Smooth muscle cell (in vitro differentiated cells): Measurements from ENCODE around the gene FIGNL1. TPM values are rescaled to one million over a fixed set of nuclear protein-coding genes. Genes with fewer than 3 reads are reported as not detected.

Experiments used
- DNase-seq: peaks from one replicate; lab custom pipeline; 2025; ENCODE audit not compliant: unreplicated experiment; lab: John Stamatoyannopoulos, UW
- H2AFZ ChIP-seq: fragments of 200-600 bp; sonication (generic); 2 replicates; pipeline ENCODE4 v1.6.0; 2016; ENCODE audit warnings: antibody characterized with exemption, low read depth, mild to moderate bottlenecking
- H3F3A ChIP-seq: fragments of 200-600 bp; sonication (generic); 2 replicates; pipeline ENCODE4 v1.6.0; 2017; ENCODE audit warnings: antibody characterized with exemption, low read depth
- H3K27ac ChIP-seq: fragments of 200-600 bp; sonication (generic); 2 replicates; pipeline ENCODE4 v1.5.1; 2016; ENCODE audit warnings: low read depth, mild to moderate bottlenecking
- H3K27me3 ChIP-seq: fragments of 200-600 bp; sonication (generic); 2 replicates; pipeline ENCODE4 v1.6.1; 2016; ENCODE audit warnings: low read depth, mild to moderate bottlenecking
- H3K36me3 ChIP-seq: fragments of 200-600 bp; sonication (generic); 2 replicates; pipeline ENCODE4 v1.5.1; 2016; ENCODE audit warnings: low read depth
- H3K4me1 ChIP-seq: fragments of 200-600 bp; sonication (generic); 2 replicates; pipeline ENCODE4 v1.5.1; 2016; ENCODE audit warnings: low read depth
- H3K4me2 ChIP-seq: fragments of 200-600 bp; sonication (generic); 2 replicates; pipeline ENCODE4 v1.6.0; 2016; ENCODE audit warnings: mild to moderate bottlenecking
- H3K4me3 ChIP-seq: fragments of 200-600 bp; sonication (generic); 2 replicates; pipeline ENCODE4 v1.5.1; 2016; ENCODE audit warnings: mild to moderate bottlenecking
- H3K79me2 ChIP-seq: fragments of 200-600 bp; sonication (generic); 2 replicates; pipeline ENCODE4 v1.6.0; 2016; ENCODE audit warnings: low read depth, mild to moderate bottlenecking
- H3K9ac ChIP-seq: fragments of 200-600 bp; sonication (generic); 2 replicates; pipeline ENCODE4 v1.6.0; 2016; ENCODE audit warnings: low read depth
- H3K9me3 ChIP-seq: fragments of 200-600 bp; sonication (generic); replicated peaks from 2 replicates; pipeline ENCODE4 v1.5.1; 2016; ENCODE audit warnings: low read depth
- H4K20me1 ChIP-seq: fragments of 200-600 bp; sonication (generic); 2 replicates; pipeline ENCODE4 v1.6.0; 2016; ENCODE audit warnings: low read depth
- CTCF ChIP-seq: fragments of 200-600 bp; sonication (generic); IDR thresholded peaks from 2 replicates; pipeline ENCODE4 v1.5.1; 2017; ENCODE audit warnings: borderline replicate concordance, mild to moderate bottlenecking, antibody characterized with exemption; ENCODE audit not compliant: insufficient read depth, poor library complexity, severe bottlenecking
- WGBS: methylation state at CpG from one replicate; pipeline ENCODE4 v1.1.7; 2016; ENCODE audit warnings: low lambda C conversion rate; 5-methylcytosine and 5-hydroxymethylcytosine counted together
- polyA plus RNA-seq: library from polyadenylated mRNA; unstranded; fragments of >200 nt; fragmentation: Nextera tagmentation; extraction: Ambion mirVana; gene quantifications from 2 replicates; pipeline ENCODE4 v1.2.1, GENCODE V29; 2016
- total RNA-seq: library from RNA; depleted of rRNA; stranded (reverse); fragments of >200 nt; gene quantifications from 2 replicates; pipeline ENCODE4 v1.2.3, GENCODE V29; 2014

Gene FIGNL1
- total and polyA plus RNA-seq, 2 experiments from 2014 or later, result 6.3 to 10.8 TPM

- H4K20me1 ChIP-seq, result no peaks in the 10 kb centered on the region
- no peaks in the 10 kb centered on the region for H3K27me3 ChIP-seq
- no peak overlapping the region for H3K9ac ChIP-seq
- no peak for DNase-seq
- no peak overlapping the region for H3K4me3 ChIP-seq
- peaks cover under 1% of the 10 kb centered on the region for H3K4me1 ChIP-seq
- H3F3A ChIP-seq, result no peaks in the 10 kb centered on the region
- H3K27ac ChIP-seq, result no peak overlapping the region
- WGBS, result 90% methylated on average over 2 of the region's 2 CpGs
- no peaks in the 10 kb centered on the region for H3K36me3 ChIP-seq
- no peak overlapping the region for H2AFZ ChIP-seq
- H3K4me2 ChIP-seq, result no peak overlapping the region
- H3K9me3 ChIP-seq, result no peaks in the 10 kb centered on the region
- H3K79me2 ChIP-seq, result no peaks in the 10 kb centered on the region
- no peak for TF ChIP-seq CTCF
Measured at GRCh38 chr7:50427518-50427917, 22.6 kb downstream of the FIGNL1 start.

- no peak overlapping the region for H3K4me2 ChIP-seq
- H4K20me1 ChIP-seq, result no peaks in the 10 kb centered on the region
- H3K36me3 ChIP-seq, result no peaks in the 10 kb centered on the region
- no peak overlapping the region for H3K27ac ChIP-seq
- WGBS, result 92% methylated on average over 5 of the region's 5 CpGs
- H3K9ac ChIP-seq, result no peak overlapping the region
- no peak overlapping the region for H2AFZ ChIP-seq
- no peaks in the 10 kb centered on the region for H3K79me2 ChIP-seq
- no peak overlapping the region for H3K4me3 ChIP-seq
- DNase-seq, result no peak
- TF ChIP-seq CTCF, result no peak
- no peaks in the 10 kb centered on the region for H3F3A ChIP-seq
- no peaks in the 10 kb centered on the region for H3K9me3 ChIP-seq
- H3K4me1 ChIP-seq, result peaks cover 11% of the 10 kb centered on the region
- no peaks in the 10 kb centered on the region for H3K27me3 ChIP-seq
Measured at GRCh38 chr7:50426280-50427045, 23.7 kb downstream of the FIGNL1 start.

GRCh38 chr7:50425318-50425717 is 24.8 kb downstream of the FIGNL1 start:
- Histone ChIP-seq H3K27ac (no peak overlapping the region), H3K36me3 (no peaks in the 10 kb centered on the region), H3K79me2 (no peaks in the 10 kb centered on the region), H3K4me2 (no peak overlapping the region), H3K27me3 (no peaks in the 10 kb centered on the region), H2AFZ (no peak overlapping the region), H3K9ac (no peak overlapping the region), H3K4me3 (no peak overlapping the region), H4K20me1 (no peaks in the 10 kb centered on the region), H3K9me3 (no peaks in the 10 kb centered on the region), H3F3A (no peaks in the 10 kb centered on the region), H3K4me1 (peaks cover 11% of the 10 kb centered on the region)
- TF ChIP-seq CTCF, result no peak
- DNase-seq, result no peak
- 95% methylated on average over 6 of the region's 6 CpGs for WGBS

GRCh38 chr7:50423860-50424259 is 26.3 kb downstream of the FIGNL1 start:
- H3K4me3 ChIP-seq, result no peak overlapping the region
- no peak overlapping the region for H2AFZ ChIP-seq
- H3K4me1 ChIP-seq, result peaks cover 11% of the 10 kb centered on the region
- H3K4me2 ChIP-seq, result no peak overlapping the region
- no peak overlapping the region for H3K9ac ChIP-seq
- H3K27ac ChIP-seq, result no peak overlapping the region
- TF ChIP-seq CTCF, result no peak
- H3K27me3 ChIP-seq, result no peaks in the 10 kb centered on the region
- H3K79me2 ChIP-seq, result no peaks in the 10 kb centered on the region
- 63% methylated on average over 4 of the region's 4 CpGs for WGBS
- no peaks in the 10 kb centered on the region for H3K9me3 ChIP-seq
- DNase-seq, result no peak
- H3F3A ChIP-seq, result no peaks in the 10 kb centered on the region
- no peaks in the 10 kb centered on the region for H3K36me3 ChIP-seq
- H4K20me1 ChIP-seq, result no peaks in the 10 kb centered on the region
